IgD-negative memory B cell (primary cell): ENCODE measurements around the gene S100B. TPM values are rescaled to one million over a fixed set of nuclear protein-coding genes. Genes with fewer than 3 reads are reported as not detected.
A peak's percentile ranks its signal among the peaks of the same experiment; 100 is the strongest.

Source experiments
- H3K27ac Mint-ChIP-seq, 3 donors: one replicate each; pipeline ENCODE4 v1.8.0; 2020 to 2022; ENCODE audit warnings: mild to moderate bottlenecking in 3 of 3, mixed read lengths in 3 of 3, moderate library complexity in 1 of 3
- H3K27me3 Mint-ChIP-seq: one replicate; pipeline ENCODE4 v1.8.0; 2021; ENCODE audit warnings: mixed read lengths
- H3K36me3 Mint-ChIP-seq: one replicate; pipeline ENCODE4 v1.8.0; 2020; ENCODE audit warnings: mild to moderate bottlenecking, mixed read lengths
- H3K4me1 Mint-ChIP-seq, 3 donors: one replicate each; pipeline ENCODE4 v1.8.0; 2020 to 2022; ENCODE audit warnings: mixed read lengths in 3 of 3, mild to moderate bottlenecking in 1 of 3
- H3K4me3 Mint-ChIP-seq, 4 donors: one replicate each; pipeline ENCODE4 v1.8.0; 2020 to 2022; ENCODE audit warnings: mild to moderate bottlenecking in 4 of 4, mixed read lengths in 4 of 4, moderate library complexity in 3 of 4
- H3K9me3 Mint-ChIP-seq, 3 donors: one replicate each; pipeline ENCODE4 v1.8.0; 2020 to 2021; ENCODE audit warnings: mixed read lengths in 3 of 3, mild to moderate bottlenecking in 1 of 3
- polyA plus RNA-seq: library from polyadenylated mRNA; unstranded; fragments of 300-500 nt; fragmentation: Illumina TruSeq; gene quantifications from one replicate; pipeline ENCODE4 v1.2.3, GENCODE V29; 2021

Gene S100B
- 4.2 TPM for polyA plus RNA-seq

DNA sequence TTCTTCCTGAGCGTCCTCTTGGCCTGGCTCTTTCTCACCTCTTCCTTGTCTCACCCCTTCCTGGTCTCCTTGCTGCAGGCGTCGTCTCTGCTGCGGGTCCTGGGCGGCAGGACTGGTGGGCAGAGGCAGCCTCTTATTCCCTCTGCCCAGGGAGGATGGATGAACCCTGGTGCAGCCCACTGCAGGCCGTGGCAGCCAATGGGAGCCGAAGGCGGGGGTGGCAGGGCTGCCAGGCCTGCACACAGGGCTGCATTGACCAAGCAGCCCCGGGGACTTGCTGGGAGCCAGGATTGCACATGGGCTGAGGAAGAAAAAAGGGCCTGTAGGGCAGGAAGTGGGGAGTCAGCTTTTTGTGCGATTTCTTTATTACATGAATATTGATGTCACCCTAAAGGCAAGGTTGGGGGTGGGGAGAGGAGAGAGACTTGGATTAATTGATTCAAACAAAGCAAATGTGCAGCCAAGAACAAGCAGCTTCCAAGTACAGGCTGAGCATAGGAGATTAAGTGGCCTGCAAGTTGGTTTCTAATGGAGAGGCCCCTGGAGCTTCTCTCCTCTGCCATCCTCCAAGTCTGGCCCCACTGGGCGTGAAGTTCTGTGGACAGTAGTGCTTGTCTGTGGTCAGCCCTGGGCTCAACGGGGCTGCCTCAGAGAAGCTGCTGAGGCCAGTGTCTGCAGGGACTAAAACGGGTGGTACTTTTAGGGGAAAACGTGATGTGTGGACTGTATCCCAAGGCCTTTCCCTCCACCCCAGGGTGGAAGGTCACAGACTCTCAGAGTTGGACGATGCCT is at the start of gene S100B:
TSS of gene S100B (minus strand) at position 108 of the 792 bp plus-strand sequence. CDS start 2,667 bp downstream, outside the sequence.
- Mint-ChIP-seq H3K27ac (peak within 1 kb of the TSS in 1 of 3 donors; percentile 94), H3K36me3 (peaks cover 2% of the 10 kb centered on the region), H3K4me1 (peaks cover 0 to 10% (median 8%) of the 10 kb centered on the region in 3 donors), H3K9me3 (no peaks in the 10 kb centered on the region), H3K27me3 (peaks cover 13% of the 10 kb centered on the region), H3K4me3 (peak within 1 kb of the TSS in 2 of 4 donors; percentile 6 to 70)

DNA sequence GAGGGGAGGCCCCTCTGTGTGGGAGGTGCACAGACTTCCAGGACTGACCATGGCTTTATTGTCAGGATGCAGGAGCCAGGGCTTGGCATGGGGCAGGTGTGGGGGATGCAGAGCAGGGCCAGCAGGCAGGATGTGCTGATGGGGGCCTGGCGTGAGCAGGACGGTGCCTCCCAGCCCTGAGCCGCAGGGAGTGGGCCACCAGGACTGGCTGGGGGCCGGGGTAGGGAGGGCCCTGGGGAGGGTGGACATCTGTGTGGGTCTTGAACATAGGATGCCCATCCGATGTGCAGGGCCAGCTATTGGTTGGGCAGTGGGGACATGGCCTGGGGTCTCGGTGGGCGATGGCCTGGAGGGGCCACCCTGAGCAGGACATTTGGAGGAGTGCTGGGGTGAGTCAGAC is 46.2 kb upstream of the S100B start:
- peak overlapping the region in 1 of 4 donors; percentile 52 for H3K4me3 Mint-ChIP-seq
- H3K27me3 Mint-ChIP-seq: no peaks in the 10 kb centered on the region
- peaks cover 3 to 18% (median 10%) of the 10 kb centered on the region in 3 donors for H3K9me3 Mint-ChIP-seq
- H3K36me3 Mint-ChIP-seq: peaks cover 33% of the 10 kb centered on the region
- peaks cover 0 to 2% (median 0%) of the 10 kb centered on the region in 3 donors for H3K4me1 Mint-ChIP-seq
- no peak overlapping the region for H3K27ac Mint-ChIP-seq

- Mint-ChIP-seq H3K27me3 (no peaks in the 10 kb centered on the region), H3K36me3 (peaks cover 29% of the 10 kb centered on the region), H3K9me3 (peaks cover 2 to 16% (median 6%) of the 10 kb centered on the region in 3 donors), H3K4me3 (no peak overlapping the region), H3K27ac (no peak overlapping the region), H3K4me1 (peaks cover 0 to 2% (median 0%) of the 10 kb centered on the region in 3 donors)
Observed at GRCh38 chr21:46650476-46651098, 45.7 kb upstream of the S100B start.

GRCh38 chr21:46649356-46649755 is 44.5 kb upstream of the S100B start:
- Mint-ChIP-seq H3K4me1 (peaks cover 0 to 2% (median 0%) of the 10 kb centered on the region in 3 donors), H3K4me3 (no peak overlapping the region), H3K9me3 (peaks cover 0 to 9% (median 2%) of the 10 kb centered on the region in 3 donors), H3K27me3 (no peaks in the 10 kb centered on the region), H3K27ac (no peak overlapping the region), H3K36me3 (peaks cover 25% of the 10 kb centered on the region)

DNA sequence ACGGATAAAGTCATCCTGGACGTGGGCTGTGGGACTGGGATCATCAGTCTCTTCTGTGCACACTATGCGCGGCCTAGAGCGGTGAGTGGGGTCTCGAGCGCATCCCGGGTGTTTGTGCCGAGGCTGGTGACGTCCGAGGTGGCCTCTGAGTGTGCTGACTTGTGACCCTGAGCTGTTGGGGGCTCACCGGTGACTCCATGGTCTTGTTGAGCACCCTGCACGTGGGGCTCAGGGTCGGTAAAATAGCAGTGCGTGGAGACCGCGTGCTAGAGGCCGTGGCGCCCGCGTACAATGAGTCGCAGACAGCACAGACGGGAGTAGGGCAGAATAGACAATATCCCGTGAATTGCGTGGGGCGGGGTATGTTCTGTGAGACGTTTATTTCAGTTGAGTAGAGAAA is 43.7 kb upstream of the S100B start:
- Mint-ChIP-seq H3K4me3 (no peak overlapping the region), H3K27ac (no peak overlapping the region)

GRCh38 chr21:46646541-46647154 is 41.8 kb upstream of the S100B start:
- Mint-ChIP-seq H3K9me3 (no peaks in the 10 kb centered on the region), H3K27me3 (no peaks in the 10 kb centered on the region), H3K27ac (no peak overlapping the region), H3K4me1 (peaks cover 0 to 2% (median 0%) of the 10 kb centered on the region in 3 donors), H3K4me3 (no peak overlapping the region), H3K36me3 (peaks cover 11% of the 10 kb centered on the region)

More for the DNA sequence above, 43.7 kb upstream of the S100B start:
- Mint-ChIP-seq H3K9me3 (peaks cover 0 to 4% (median under 1%) of the 10 kb centered on the region in 3 donors), H3K4me1 (peaks cover 0 to 2% (median 0%) of the 10 kb centered on the region in 3 donors), H3K36me3 (peaks cover 23% of the 10 kb centered on the region), H3K27me3 (no peaks in the 10 kb centered on the region)

GRCh38 chr21:46645840-46646239 is 41.0 kb upstream of the S100B start:
- no peaks in the 10 kb centered on the region for H3K27me3 Mint-ChIP-seq
- no peaks in the 10 kb centered on the region for H3K9me3 Mint-ChIP-seq
- no peak overlapping the region for H3K4me3 Mint-ChIP-seq
- peaks cover 0 to 5% (median 0%) of the 10 kb centered on the region in 3 donors for H3K4me1 Mint-ChIP-seq
- no peak overlapping the region for H3K27ac Mint-ChIP-seq
- peaks cover 11% of the 10 kb centered on the region for H3K36me3 Mint-ChIP-seq

DNA sequence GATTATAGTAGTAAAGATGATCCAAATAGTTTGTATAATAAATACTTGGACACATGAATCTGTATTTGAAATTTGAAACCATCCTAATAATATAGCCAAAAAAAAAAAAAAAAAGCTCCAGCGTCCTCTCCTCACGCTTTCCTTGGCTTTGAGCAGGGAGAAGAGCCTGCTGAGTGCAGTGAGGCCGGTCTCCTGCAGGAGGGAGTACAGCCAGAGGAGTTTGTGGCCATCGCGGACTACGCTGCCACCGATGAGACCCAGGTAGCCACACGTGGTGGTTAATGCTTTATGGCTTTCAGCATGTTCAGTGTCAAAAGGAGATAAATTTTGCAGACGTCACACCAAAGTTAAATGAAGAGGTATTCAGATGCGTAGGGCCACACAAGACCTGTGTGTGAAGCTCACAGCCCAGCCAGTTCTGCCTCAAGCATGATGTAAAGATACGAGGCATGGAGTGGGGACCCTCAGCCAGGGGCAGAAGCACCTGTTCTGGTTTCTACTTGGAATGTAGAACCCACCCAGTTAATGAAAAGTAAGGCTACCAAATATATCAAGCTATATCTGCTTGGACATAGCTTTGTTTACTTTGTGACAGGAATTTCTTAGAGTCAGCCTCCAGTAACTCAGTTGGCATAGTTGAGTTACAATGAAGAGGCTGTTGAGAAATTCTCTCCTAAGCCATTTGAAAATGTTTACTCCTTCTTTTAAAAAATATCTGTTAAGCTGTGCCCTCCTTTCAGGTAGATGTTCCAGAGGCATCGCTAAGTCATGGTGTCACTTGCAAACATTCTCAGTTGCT is 38.7 kb upstream of the S100B start:
- peaks cover 13% of the 10 kb centered on the region for H3K36me3 Mint-ChIP-seq
- H3K4me3 Mint-ChIP-seq: no peak overlapping the region
- H3K27ac Mint-ChIP-seq: no peak overlapping the region
- H3K9me3 Mint-ChIP-seq: no peaks in the 10 kb centered on the region
- H3K27me3 Mint-ChIP-seq: no peaks in the 10 kb centered on the region
- peaks cover 10 to 16% (median 15%) of the 10 kb centered on the region in 3 donors for H3K4me1 Mint-ChIP-seq

DNA sequence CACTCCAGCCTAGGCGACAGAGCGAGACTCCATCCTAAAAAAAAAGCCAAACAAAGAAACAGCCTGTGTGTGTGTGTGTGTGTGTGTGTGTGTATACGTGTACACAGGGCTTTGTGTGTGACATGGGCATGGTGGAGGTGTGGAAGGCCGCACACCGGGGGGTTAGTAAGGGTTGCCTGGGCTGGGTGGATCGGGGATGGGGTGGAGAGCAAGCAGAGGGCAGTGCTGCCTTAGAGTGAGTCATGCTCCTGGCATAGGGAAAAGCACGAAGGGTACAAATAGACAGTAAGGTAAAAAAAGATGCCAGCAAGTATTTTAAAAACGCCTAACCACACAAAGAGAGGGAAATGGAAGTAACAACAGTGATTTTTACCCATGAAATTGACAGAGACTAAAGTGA is 36.8 kb upstream of the S100B start:
- peak overlapping the region in 1 of 4 donors; percentile 71 for H3K4me3 Mint-ChIP-seq
- peaks cover 12% of the 10 kb centered on the region for H3K36me3 Mint-ChIP-seq
- H3K27ac Mint-ChIP-seq: no peak overlapping the region
- peaks cover 26 to 30% (median 29%) of the 10 kb centered on the region in 3 donors for H3K4me1 Mint-ChIP-seq
- no peaks in the 10 kb centered on the region for H3K9me3 Mint-ChIP-seq
- no peaks in the 10 kb centered on the region for H3K27me3 Mint-ChIP-seq

DNA sequence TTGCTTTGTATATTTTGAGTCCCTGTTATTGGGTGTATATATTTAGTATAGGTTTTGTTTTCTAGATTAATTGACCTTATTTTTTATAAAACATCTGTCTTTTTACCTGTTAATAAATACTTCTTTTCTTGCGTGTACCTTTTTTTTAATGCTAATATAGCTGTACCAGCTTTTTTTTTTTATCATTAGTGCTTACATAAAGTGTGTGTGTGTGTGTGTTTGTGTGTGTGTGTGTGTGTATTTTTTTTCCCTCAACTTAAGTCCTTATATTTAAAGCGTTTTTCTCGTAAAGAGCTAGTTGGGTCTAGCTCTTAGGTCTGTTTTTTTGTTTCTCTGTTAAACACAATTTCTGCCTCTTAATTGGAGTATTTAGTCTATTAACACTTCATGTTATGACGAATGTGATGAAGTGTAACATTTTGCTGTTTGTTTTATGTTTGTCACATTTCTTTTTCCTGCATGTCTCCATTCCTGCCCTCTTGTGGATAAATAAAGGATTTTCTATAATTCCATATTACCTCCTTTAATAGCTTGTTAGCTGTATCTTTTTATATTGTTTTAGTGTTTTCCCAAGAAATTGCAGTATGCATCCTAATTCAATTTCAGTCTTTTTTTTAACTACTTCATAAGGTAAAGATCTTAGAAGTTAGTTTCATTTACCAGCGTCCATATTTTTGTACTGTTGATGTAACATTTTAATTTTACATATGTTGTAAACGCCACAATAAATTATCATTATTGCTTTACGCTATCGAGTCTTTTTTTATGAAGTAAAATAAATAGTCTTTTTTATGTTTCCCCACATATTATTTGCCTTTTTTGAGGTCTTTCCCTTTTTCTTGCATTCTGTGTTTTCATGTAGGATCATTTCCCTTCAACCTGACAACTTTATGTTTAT is 34.9 kb upstream of the S100B start:
- peak overlapping the region; percentile 7 to 81 (median 62) for H3K4me3 Mint-ChIP-seq

GRCh38 chr21:46637952-46638746 is 33.3 kb upstream of the S100B start:
- H3K4me3 Mint-ChIP-seq: peak overlapping the region in 3 of 4 donors; percentile 20 to 91 (median 86)
- H3K27me3 Mint-ChIP-seq: no peaks in the 10 kb centered on the region
- peaks cover 2% of the 10 kb centered on the region for H3K36me3 Mint-ChIP-seq
- H3K9me3 Mint-ChIP-seq: no peaks in the 10 kb centered on the region
- peaks cover 35 to 36% (median 36%) of the 10 kb centered on the region in 3 donors for H3K4me1 Mint-ChIP-seq
- peak overlapping the region in 1 of 3 donors; percentile 49 for H3K27ac Mint-ChIP-seq

More for the DNA sequence above, 34.9 kb upstream of the S100B start:
- H3K27me3 Mint-ChIP-seq: no peaks in the 10 kb centered on the region
- H3K27ac Mint-ChIP-seq: peak overlapping the region in 1 of 3 donors; percentile 59
- H3K4me1 Mint-ChIP-seq: peaks cover 34 to 36% (median 35%) of the 10 kb centered on the region in 3 donors
- H3K9me3 Mint-ChIP-seq: no peaks in the 10 kb centered on the region
- peaks cover 2% of the 10 kb centered on the region for H3K36me3 Mint-ChIP-seq

DNA sequence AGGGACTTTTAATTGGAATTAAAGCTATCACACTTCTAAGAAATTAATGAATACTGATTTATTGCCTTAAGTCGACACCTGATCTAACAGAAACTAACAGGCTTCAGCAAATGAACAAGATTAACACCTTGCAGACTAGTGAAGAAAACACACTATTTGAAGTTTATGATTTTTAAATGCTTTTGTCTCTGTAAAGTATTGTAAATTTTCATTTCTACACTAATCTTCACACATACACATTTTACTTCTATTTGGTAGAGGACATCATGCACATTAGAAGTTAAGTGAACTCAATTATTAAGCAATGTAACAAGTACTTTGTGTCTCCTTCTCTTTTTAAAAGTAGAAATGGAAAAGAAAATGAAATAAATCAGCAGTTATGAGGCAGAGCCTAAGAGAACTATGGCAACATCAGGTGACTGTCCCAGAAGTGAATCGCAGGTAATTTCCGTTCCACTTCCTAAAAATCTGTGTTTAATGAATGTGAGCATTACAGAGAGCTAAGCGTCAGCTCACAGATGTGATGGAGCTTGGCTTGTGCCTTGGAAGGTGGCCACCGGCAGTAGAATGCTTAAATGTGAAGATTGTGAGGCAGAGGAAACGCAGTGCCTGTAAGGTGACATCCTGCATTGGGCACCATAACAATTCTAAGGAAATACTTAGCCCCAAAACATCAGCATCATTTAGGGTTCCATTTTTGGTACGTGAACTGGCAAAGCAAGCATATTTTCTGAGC is 31.8 kb upstream of the S100B start:
- peaks cover 2% of the 10 kb centered on the region for H3K36me3 Mint-ChIP-seq
- no peaks in the 10 kb centered on the region for H3K27me3 Mint-ChIP-seq
- H3K4me1 Mint-ChIP-seq: peaks cover 35 to 36% (median 36%) of the 10 kb centered on the region in 3 donors
- peak overlapping the region; percentile 35 to 95 (median 94) for H3K27ac Mint-ChIP-seq
- peak overlapping the region; percentile 89 to 96 (median 93) for H3K4me3 Mint-ChIP-seq
- no peaks in the 10 kb centered on the region for H3K9me3 Mint-ChIP-seq
